Fibroblast of skin of scalp (primary cell): ENCODE data around the gene GAD1.

Experiments
- DNase-seq: peaks from one replicate; pipeline ENCODE4 v3.0.0-alpha.2; 2013

GAD1 gene

DNA sequence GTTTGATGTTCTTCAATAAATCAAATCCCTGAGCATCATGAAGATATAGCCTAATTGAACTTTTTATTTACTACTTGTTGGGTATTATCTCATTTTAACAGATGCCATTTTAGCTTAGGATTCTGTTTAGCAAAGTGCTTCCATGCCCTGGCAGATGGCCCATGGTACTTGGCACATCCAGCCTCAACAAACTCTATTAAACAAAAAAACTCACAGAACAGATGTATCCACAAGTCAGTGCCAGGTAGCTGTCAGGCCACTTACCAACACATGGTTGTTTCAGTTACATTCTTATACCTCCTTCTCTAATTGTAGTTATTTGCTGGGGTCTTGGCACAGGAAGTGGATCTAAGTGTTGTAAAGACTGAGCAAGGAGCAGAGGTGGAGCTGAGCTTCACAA, 29.6 kb downstream of the GAD1 start:
- no peak for DNase-seq

DNA sequence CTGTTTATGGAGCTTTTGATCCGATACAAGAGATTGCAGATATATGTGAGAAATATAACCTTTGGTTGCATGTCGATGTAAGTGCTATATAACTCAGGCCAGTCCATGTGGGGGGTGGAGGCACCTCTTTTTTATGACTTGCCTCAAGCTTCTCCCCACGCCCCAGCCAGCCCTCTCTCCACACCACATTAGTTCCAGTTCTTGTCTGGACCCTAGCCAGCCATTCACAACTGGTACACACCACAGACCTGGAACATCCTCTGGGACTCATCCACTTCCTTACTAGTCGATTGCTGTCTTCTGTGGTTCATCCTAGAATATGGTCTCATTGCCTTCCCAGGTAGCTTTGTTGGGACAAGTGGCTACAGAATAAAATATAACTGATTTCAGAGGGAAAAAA, 31.0 kb downstream of the GAD1 start:
- no peak for DNase-seq

DNA sequence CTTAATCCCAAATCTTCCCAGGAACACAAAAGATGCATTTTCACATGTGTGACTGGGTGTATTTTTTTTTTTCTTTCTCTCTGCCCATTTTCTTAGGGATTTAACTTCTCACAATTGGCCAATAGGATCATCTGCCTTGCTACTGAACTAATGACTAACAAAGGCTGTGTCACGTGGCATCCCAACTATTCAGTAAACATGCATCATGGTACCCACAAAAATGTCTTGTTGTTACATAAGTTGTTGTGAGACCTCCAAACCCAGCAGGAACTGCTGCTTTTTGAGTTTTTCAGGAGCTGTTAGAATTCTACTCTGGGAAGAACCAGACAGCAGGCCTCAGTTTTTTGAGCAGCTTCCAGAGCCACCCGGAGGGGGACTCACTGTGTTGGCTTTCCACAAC, 31.9 kb downstream of the GAD1 start:
- peak; percentile 88 for DNase-seq

DNA sequence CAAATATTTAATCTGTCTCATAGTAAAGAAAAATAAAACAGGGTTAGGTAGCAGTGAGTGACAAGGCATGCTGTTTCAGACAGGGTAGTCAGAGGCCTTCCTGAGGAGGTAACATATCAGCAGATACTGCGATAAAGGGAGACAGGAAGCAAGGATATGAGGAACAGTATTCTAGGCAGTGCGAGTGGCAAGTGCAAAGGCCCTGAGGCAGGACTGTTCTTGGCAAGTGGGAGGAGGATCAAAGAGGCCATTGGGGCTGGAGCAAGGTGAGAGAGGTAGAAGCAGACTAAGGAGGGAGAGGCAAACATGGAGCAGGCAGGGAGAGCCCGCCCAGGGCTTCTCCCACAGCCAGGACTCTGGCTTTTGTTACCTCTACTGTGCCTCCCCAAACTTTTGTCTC, 33.6 kb downstream of the GAD1 start:
- DNase-seq, result no peak

DNA sequence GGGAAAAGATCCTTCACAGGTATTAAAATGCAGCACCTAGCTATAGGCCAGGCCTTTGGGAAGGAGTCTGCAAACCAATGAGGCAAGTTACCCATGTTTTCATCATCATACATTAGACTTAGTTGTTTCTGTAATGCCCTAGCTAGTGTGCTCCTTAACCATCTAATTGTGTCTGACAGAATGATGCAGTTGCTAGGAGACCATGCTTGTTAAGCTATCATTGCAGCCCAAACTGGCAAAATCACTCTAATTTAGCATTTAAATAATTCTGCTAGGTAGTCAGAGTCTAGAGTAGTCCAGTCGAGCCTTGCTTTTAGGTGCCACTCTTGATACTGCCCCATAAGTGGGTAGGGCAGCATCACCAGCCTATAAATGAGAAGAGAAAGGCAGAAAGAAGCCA, 34.9 kb downstream of the GAD1 start:
- DNase-seq, result no peak

DNA sequence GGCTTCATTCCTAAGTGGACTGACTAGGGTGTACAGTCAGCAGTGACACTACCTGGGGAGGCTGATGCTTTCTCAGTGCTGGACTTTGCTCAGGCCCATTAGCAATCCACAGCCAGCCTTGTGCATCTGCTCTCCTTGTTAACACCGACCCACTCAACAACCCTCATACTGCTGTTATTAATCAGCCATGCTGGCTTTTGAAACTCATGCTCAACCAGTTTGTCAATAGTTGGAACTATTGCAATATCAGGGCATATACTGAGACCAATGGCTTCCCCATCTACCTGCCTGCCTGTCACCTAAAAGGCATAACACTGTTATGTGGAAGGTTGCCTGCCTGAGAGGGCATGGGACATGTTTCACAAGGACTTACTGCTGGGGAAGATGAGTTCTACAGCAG, 39.4 kb downstream of the GAD1 start:
- DNase-seq, result no peak

DNA sequence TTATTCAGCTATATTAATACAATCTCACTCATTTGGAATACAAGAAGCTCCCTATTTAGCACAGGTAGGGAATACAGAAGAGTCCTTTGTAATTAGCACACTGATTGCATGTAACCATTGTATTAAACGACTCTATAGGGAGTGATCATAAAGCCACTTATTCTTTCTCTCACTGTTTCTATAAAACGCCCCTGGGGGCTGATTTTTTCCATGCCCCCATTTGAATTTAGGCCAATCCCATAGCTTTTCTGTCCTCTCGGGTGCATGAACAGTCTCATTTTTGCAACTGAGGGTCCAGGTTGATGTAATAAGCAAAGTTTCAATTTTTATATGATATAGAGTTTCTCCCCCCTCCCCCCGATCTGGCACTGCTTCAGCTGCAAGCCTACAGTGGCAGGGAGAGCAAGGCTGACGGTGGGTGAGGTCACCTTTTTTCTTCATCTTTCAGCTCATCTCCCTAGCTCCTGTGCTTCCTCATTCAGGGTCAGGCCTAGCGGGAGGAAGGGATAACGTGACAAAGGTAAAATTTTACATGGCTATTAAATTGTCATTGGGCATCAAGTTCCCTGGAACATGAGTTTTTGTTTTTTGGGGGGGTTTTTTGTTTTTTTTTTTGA, 45.7 kb downstream of the GAD1 start:
- no peak for DNase-seq

DNA sequence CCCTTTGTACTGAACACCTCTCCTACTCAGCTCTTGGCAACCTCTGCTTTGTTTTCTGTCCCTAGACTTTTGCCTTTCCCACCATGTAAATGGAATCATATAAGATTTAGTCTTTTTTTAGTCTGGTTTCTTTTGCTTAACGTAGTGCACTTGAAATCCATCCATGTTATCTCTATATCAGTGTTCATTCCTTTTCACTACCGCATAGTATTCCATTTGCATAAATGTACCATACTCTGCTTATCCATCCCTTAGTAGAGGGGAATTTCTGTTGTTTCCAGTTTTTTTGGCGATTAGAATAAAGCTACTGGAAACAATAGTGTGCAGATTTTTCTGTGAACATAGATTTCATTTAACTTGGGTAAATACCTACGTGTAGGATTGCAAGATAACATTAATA, 46.4 kb downstream of the GAD1 start:
- no peak for DNase-seq

DNA sequence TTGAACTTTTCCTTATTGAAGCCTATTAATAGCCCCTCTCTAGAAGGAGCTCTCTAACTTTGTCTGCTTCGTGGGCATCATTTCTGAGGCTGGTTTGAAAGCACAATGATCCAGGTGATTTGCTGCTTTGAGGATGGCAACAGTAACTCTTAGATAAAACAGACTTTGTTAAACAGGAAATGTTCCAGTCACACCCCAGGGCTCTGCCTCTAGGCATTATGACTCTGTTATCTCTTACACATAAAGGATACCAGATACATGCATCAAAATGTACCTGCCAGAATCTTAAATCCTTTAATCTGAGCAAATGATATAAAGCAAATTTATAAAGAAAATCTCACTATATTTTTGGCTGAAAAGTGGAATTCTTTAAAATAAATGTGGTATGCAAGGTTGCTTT, 52.3 kb downstream of the GAD1 start:
- DNase-seq, result no peak

DNA sequence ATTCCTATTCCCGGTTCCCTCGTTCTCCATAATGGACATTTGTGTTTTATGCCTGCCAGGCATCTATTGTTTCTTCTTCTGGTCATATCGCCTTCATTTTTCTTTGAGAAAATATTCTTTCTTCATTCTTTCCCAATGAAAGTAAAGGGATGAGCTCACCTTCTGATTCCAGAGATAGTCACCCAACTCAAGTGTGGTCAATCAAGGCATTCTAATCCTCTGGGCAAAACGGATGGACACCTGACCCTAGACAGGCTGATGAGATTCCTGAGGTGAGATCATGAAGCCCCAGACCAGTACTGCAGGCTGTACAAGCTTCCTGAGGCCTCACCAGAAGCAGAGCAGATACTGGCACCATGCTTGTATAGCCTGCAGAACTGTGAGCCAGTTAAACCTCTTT, 52.8 kb downstream of the GAD1 start:
- DNase-seq, result no peak

DNA sequence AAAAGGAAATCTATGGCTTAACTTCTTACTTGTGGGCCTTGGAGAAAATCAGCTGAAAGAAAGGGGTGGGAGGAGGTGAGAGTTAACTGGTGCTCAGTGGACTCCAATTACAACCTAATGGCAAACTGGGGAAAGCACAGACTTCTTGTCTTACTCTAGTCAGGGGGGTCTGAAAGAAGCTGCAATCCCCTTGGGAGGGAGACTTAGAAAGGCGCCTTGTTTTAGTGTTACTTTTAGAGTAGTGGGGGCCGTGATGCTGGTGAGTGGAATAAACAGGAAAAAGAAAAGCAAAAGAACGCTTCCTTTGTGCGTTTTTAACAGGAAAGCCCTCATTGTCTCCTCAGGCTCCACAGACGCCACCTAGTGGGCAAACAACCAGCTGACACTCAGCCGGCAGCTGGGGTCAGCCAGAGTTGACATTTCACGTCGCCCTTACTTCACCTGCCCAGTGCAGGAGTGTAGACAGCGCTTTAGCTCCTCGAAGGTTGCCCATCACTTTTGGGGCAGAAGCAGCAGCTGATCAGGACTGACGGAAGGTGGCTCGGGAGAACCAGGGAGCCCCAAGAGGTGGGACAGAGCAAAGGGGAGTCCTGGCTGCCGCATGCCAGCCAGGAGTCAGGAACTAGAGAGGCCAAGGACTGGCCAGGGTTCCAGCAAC, 56.5 kb downstream of the GAD1 start:
- DNase-seq, result peak; percentile 64

DNA sequence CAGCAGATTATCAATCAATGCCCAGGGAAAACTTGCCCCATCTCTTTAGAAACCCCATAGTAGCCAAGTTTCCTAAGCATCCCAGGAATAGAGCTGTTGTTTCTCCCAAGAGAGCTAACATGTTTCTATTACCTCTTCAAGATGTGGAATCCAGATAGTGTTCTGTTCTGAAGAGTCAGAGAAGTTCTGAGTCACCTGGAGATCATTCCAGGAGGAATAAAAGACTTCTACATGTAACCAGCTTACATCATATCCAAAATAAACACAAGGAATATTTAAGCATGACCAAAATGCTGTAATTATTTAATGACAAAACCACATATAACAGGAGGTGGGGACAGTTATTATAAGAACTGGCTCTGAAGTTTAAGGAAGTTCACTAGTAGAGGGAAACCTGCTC, 61.4 kb downstream of the GAD1 start:
- DNase-seq, result no peak

DNA sequence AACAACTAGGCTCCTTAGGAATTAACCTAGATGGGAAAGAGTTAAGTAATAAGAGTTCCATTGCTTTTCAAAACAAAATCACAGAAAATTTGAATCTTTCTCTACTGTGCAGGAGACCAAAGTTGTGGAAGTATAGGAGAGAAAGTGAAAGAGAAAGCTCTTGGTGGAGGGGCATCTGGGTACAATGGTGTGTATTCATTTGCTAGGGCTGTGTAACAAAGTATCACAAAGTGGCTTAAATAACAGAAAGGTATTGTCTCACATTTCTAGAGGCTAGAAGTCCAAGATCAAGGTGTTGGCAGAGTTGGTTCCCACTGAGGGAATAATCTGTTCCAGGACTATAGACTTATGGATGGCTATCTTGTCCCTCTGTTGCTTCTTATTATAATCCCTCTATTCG, 61.8 kb downstream of the GAD1 start:
- DNase-seq, result no peak

DNA sequence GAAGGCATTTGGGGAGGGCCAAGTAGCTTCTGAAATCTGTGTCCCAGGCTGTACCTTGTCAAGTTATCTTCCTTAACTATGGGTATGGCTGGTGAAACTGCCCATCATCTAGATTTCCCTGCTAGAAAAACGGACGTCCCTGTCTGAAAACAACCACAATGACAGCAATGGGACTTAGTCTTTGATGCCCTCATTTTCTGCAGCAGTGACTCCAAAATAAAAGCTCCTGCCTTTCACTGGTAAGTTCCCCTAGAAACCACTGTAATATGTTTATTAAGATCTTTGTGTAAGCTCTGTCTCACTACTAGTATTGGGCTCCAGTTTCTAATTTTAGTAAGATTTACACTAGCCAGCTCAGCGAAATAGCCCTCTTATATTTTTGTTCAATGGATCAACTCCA, 65.2 kb downstream of the GAD1 start:
- DNase-seq, result no peak

DNA sequence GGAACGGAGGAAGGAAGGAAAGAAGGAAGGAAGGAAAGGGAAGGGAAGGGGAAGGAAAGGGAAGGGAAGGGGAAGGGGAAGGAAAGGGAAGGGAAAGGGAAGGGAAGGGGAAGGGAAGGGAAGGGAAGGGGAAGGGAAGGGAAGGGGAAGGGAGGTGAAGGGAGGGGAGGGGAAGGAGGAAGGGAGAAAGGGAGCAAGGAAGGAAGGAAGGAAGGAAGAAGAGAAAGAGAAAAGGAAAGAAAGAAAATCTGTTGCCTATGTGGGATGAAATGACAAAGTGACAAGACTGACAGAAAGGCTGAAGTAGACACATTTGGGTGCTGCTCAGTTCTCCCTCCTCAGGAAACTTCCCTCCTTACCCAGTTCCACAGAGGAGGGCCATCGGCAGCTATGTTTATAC, 66.1 kb downstream of the GAD1 start:
- no peak for DNase-seq

DNA sequence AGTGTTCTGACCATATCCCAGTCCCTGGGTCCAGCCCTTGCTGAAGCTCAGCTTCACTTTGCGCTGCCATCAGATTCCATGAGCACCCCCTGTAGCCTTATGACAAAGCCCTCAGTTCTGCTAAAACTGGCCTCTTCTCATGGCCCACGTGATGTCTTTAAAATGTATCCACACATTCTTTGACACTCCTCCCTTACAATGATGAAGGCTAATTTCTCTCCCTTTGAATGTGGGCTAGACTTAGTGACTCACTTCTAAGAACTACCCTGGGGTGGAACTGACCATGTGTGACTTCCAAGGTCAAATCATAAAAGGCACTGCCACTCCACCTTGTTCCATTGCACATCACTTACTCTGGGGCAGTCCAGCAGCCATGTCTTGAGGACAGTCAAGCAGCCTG, 67.0 kb downstream of the GAD1 start:
- no peak for DNase-seq

DNA sequence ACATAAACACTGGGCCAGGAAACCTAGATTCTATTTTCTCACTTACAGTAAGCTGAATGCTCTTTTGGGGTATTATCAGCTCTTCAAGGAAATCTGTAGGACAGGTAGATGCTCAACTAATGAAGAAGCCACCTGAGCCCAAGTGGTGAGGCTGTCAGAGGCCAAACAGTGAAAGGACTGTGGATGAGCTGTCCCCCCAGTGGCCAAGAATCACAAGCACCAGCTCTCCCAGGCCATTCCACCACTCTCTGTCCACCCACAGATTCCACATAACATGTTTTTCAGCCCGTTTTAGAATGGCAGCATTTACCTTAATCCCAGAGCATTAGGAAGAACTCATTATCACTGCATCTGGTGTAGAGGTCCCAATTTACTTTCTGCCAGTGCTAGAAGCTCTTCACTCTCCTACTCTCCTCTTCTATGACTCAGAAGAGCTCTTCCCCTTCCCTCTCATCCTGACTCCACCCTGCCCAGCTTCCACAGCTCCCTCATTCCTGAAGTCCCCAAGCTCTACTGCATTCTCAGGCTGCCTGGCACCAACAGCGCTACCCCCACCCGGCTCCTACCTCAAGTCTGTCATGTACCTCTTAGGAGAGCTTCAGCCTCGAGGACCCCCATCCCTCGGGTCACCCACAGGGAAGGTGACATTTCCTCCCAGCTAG, 68.6 kb downstream of the GAD1 start:
- peak; percentile 42 for DNase-seq

DNA sequence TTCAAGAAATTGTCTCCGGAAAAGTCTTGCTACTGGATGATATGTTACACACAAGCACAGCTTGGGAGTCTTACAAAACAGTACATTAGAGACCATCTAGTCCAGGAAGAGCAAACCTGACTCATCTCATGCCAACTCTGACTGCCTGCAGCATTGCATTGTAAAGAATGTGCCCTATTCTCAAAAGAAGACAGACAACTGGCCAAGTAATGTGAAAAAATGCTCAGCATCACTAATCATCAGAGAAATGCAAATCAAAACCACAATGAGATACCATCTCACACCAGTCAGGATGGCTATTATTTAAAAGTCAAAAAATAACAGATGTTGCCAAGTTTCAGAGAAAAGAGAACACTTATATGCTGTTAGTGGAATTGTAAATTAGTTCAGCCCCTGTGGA, 69.7 kb downstream of the GAD1 start:
- DNase-seq, result peak; percentile 87

DNA sequence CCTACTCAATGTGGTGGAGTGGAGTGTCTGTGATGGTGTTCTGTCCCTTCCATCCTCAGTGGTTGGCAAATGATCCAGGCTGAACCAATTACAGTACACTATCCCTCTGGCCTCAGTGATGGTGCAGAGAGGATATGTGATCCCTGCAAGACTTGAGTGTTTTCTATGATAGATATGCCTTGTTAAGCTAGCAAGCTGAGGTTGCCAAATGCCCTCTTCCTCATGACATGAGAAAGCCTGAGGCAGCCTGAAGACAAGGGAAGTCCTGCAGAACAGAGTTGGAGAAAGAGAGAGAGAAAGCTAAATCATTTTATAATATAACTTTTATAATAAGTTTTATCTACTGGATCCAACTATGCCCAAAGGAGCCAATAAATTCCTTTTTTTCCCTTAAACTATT, 70.8 kb downstream of the GAD1 start:
- DNase-seq, result no peak

DNA sequence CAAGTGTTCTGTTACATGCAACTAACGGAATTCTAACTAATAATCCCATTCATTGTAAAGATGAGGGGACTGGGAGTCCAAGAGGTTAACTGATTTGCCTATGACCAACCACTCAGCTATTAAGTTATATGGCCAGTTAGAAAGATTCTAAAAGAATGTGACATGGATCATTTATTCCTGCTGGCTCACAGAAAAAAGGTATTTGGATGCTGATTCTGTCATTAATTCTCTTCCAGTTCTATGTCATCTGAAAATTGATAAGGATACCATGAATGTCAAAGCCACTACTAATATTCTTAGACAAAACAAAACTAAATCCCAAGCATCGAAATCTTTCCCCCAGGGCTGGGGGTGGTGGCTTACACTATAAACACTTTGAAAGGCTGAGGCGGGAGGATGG, 71.2 kb downstream of the GAD1 start:
- no peak for DNase-seq

DNA sequence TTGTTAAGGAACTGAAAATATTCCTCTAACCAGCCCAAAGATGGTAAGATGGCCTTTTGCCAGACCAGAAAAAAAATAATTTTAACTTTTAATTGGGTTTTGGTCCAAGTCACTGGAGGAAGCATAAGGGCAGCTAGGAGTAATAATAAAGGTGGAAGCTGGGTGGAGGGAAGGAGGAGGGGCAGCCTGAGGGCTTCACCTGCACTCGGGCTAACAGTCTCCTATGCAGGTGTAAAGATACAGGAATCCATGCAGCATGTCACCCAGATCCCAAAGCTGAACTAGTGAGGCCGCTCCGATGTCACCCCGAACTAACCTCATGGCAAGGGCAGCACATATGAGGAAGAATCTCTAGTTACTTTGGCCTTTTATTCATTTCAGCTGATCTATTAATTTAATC, 75.2 kb downstream of the GAD1 start:
- DNase-seq, result no peak

DNA sequence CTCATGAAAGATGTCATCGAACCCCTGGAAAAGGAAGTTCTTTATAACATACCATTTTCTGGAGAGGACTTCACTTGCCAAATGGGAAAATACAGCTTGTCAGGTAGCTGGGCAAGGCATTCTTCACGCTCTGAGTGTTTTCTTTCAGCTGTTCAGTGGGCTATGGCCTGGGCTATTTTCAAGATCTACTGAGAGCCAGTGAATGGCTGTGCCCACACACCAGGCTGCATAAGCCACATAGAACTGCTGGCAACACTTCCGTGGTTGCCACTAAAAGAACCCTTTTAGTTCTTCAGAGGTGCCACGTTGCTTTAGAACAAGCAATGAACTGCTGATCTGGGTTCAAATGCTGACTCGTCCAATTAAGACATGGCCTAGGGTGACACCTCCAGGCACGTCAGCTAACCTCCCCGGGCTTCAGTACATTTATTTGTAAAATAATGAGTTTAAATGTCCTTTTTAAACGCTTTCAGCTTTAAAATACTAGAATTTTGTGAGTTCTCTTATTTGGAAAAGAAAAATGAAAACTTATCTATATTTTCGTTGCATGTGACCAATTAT, 75.8 kb downstream of the GAD1 start:
- DNase-seq, result no peak

DNA sequence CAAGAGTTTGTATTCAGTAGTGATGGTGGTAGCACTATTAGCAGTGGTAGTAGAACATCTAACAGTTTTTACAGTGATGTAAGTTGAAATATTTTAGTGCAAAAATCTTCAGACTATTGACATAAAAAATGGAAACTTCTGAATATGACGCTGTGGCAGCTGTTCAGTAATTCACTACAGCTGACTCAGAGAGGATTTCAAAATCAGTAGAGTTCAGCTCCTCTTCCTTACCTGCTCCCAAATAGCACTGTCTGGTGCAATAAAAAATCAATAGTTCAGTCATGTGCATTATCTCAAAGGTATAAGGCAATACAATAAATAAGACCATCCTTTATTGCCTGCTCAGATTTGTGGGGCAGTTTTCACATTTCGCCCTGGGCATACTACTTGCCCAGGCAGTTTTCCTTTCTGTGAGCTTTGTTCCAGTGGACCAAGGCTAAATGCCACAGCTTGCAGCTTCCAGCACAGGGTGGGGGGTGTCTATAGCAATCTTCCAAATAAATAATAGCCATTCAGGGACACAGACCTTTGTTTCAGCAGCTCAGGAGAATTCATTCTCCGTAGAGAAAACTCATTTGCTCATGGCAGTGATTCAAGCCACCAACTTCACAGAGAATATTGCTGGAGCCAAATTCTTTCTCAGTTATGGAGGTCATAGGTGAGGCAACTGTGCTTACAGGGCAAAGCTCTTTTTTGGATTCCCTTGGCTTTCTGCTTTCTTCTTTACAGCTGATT, 78.5 kb downstream of the GAD1 start:
- DNase-seq, result no peak
